Measurements from ENCODE around the gene GMDS.

GMDS gene

GRCh38 chr6:1884313-1884712, 361.1 kb downstream of the GMDS start:
- DNase-seq: peak; percentile 41

GRCh38 chr6:1878330-1878729, 367.1 kb downstream of the GMDS start:
- DNase-seq: no peak

GRCh38 chr6:1873781-1874180, 371.6 kb downstream of the GMDS start:
- DNase-seq: peak; percentile 19

GRCh38 chr6:1872649-1873131, 372.7 kb downstream of the GMDS start:
- DNase-seq: peak; percentile 80

GRCh38 chr6:1871724-1872315, 373.6 kb downstream of the GMDS start:
- peak; percentile 64 for DNase-seq

- DNase-seq: peak; percentile 40
Observed at GRCh38 chr6:1870932-1871331, 374.5 kb downstream of the GMDS start.

- DNase-seq: no peak
Observed at GRCh38 chr6:1870251-1870650, 375.2 kb downstream of the GMDS start.

- DNase-seq: no peak
Observed at GRCh38 chr6:1869769-1870168, 375.6 kb downstream of the GMDS start.

GRCh38 chr6:1869308-1869707, 376.1 kb downstream of the GMDS start:
- no peak for DNase-seq

GRCh38 chr6:1868561-1869261, 376.7 kb downstream of the GMDS start:
- no peak for DNase-seq

GRCh38 chr6:1867197-1867596, 378.2 kb downstream of the GMDS start:
- no peak for DNase-seq

- DNase-seq: peak; percentile 53
Observed at GRCh38 chr6:1865585-1865984, 379.8 kb downstream of the GMDS start.

- DNase-seq: peak; percentile 63
Observed at GRCh38 chr6:1864496-1864895, 380.9 kb downstream of the GMDS start.

- no peak for DNase-seq
Observed at GRCh38 chr6:1862411-1862810, 383.0 kb downstream of the GMDS start.

- DNase-seq: no peak
Observed at GRCh38 chr6:1860756-1861348, 384.6 kb downstream of the GMDS start.

- DNase-seq: no peak
Observed at GRCh38 chr6:1858859-1859258, 386.5 kb downstream of the GMDS start.

- DNase-seq: peak; percentile 55
Observed at GRCh38 chr6:1858196-1858595, 387.2 kb downstream of the GMDS start.

GRCh38 chr6:1856381-1856780, 389.0 kb downstream of the GMDS start:
- DNase-seq: peak; percentile 58

- no peak for DNase-seq
Observed at GRCh38 chr6:1855890-1856289, 389.5 kb downstream of the GMDS start.

- no peak for DNase-seq
Observed at GRCh38 chr6:1854296-1854695, 391.1 kb downstream of the GMDS start.

- no peak for DNase-seq
Observed at GRCh38 chr6:1853761-1854160, 391.6 kb downstream of the GMDS start.

- no peak for DNase-seq
Observed at GRCh38 chr6:1851681-1852456, 393.5 kb downstream of the GMDS start.

- DNase-seq: no peak
Observed at GRCh38 chr6:1850840-1851157, 394.6 kb downstream of the GMDS start.

All from eye (tissue), 1 donor.